ENCODE results near the gene AKAP6. TPM values are rescaled to one million over a fixed set of nuclear protein-coding genes. Genes with fewer than 3 reads are reported as not detected.
A peak's percentile ranks its signal among the peaks of the same experiment; 100 is the strongest.

The AKAP6 gene
- total RNA-seq, 2 donors from 2014 or later = 3.6 to 9.9 TPM

DNA sequence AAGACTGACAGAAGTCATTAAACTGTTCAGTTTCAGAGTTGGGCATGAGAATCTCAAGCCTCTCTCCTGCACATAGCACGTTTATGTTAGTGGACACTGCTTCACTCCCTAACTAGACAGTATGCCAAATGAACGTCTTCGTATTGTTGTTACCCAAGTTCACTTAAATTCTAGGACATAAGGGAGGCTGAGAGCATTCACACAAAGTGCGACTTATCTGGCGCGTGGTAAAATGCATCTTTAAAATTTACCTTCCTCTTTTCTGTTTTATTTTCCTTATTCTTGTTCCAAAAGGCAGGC lies 166.3 kb downstream of the AKAP6 start:
- H3K27ac ChIP-seq = no peak overlapping the region
- H3K4me1 ChIP-seq (replicated peaks) = no peaks in the 10 kb centered on the region
- H3K36me3 ChIP-seq = no peaks in the 10 kb centered on the region
- no peaks in the 10 kb centered on the region for H3K27me3 ChIP-seq (replicated peaks; ENCODE audit: insufficient read depth)
- intact Hi-C loops (cut with DNase I) = no loop called here
- no peaks in the 10 kb centered on the region for H3K9me3 ChIP-seq
- WGBS = 45% methylated on average over 6 of the region's 6 CpGs
- H3K4me3 ChIP-seq = no peak overlapping the region
- TF ChIP-seq POLR2AphosphoS5 (IDR thresholded peaks at IDR 0.05) (no peak), POLR2A (IDR thresholded peaks at IDR 0.05) (no peak)
- TF ChIP-seq, protein P1, sequence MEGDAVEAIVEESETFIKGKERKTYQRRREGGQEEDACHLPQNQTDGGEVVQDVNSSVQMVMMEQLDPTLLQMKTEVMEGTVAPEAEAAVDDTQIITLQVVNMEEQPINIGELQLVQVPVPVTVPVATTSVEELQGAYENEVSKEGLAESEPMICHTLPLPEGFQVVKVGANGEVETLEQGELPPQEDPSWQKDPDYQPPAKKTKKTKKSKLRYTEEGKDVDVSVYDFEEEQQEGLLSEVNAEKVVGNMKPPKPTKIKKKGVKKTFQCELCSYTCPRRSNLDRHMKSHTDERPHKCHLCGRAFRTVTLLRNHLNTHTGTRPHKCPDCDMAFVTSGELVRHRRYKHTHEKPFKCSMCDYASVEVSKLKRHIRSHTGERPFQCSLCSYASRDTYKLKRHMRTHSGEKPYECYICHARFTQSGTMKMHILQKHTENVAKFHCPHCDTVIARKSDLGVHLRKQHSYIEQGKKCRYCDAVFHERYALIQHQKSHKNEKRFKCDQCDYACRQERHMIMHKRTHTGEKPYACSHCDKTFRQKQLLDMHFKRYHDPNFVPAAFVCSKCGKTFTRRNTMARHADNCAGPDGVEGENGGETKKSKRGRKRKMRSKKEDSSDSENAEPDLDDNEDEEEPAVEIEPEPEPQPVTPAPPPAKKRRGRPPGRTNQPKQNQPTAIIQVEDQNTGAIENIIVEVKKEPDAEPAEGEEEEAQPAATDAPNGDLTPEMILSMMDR (IDR thresholded peaks at IDR 0.05) = no peak
- DNase-seq (ENCODE audit: low spot score) = no peak

DNA sequence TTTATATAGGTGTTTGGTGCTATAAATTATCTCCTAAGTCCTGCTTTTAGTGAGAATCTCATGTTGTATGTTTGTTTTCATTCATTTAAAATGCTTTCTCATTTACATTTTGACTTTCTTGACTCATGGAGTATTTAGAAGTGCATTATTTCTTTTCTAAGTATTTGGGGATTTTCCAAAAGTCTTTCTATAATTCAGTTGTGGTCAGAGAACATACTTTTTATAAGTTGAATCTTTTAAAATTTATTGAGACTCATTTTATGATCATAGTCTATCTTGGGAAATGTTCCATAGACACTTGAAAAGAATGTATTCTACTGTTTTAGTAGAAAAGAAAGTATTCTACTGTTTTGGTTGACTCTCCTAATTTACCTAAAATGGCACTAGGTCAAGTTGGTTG lies 168.2 kb downstream of the AKAP6 start:
- H3K27me3 ChIP-seq (replicated peaks; ENCODE audit: insufficient read depth) = no peaks in the 10 kb centered on the region
- H3K36me3 ChIP-seq = no peaks in the 10 kb centered on the region
- intact Hi-C loops (cut with DNase I) = no loop called here
- H3K9me3 ChIP-seq = no peaks in the 10 kb centered on the region
- no peak overlapping the region for H3K4me3 ChIP-seq
- H3K27ac ChIP-seq = no peak overlapping the region
- no peak for DNase-seq (ENCODE audit: low spot score)
- TF ChIP-seq, protein P1 (IDR thresholded peaks at IDR 0.05) = no peak
- TF ChIP-seq POLR2A (IDR thresholded peaks at IDR 0.05) (no peak), POLR2AphosphoS5 (IDR thresholded peaks at IDR 0.05) (no peak)
- no peaks in the 10 kb centered on the region for H3K4me1 ChIP-seq (replicated peaks)

DNA sequence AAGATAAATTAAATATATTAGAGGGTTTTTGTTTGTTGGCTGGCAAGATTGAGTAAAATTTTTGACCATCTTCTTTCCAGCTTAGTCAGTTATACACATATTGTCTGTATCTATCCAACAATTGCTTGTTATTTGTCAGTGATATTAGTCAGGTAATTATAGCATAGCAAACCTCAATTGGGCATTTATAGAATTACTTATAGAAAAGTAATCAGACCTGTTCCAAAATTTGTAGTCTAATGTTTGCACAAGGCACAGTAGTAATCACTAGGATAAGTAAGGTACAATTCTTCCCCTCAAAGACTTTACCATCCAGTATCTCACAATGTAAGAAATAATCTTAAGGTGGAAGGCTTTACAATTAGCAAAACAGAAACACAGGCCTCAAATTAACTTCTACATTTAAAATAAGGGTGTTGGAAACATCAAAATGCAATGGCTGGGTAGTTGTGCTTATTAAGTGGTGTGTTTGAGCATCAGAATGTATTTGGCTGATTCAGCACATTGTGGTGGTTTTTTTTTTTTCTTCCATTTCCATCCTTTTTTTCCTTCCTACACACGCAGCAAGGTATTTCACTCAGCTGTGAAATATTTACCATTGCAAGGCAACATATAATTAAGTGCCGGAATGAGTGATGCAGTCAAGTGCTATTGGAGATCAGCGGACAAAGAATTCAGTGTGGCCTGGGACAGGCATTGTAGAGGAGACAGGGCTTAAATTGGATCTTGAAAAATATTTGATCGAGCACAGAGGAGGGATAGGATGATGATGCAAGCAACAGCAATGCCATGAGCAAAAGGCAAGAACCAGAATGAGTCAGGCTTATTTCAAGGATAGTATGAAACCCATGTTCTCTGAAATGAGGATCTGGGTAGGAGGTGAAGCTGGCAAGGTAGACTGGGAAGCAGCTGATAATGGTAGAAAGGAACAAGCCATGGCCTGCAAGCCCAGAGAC lies 178.2 kb downstream of the AKAP6 start:
- no peak for DNase-seq (ENCODE audit: low spot score)
- intact Hi-C loops (cut with DNase I) = no loop called here
- Histone ChIP-seq H3K9me3 (no peaks in the 10 kb centered on the region), H3K4me1 (replicated peaks) (no peaks in the 10 kb centered on the region), H3K36me3 (no peaks in the 10 kb centered on the region), H3K27me3 (replicated peaks; ENCODE audit: insufficient read depth) (no peaks in the 10 kb centered on the region), H3K4me3 (no peak overlapping the region), H3K27ac (no peak overlapping the region)
- no peak for TF ChIP-seq POLR2A (IDR thresholded peaks at IDR 0.05)
- no peak for TF ChIP-seq POLR2AphosphoS5 (IDR thresholded peaks at IDR 0.05)
- WGBS = 82% methylated on average over 4 of the region's 4 CpGs

DNA sequence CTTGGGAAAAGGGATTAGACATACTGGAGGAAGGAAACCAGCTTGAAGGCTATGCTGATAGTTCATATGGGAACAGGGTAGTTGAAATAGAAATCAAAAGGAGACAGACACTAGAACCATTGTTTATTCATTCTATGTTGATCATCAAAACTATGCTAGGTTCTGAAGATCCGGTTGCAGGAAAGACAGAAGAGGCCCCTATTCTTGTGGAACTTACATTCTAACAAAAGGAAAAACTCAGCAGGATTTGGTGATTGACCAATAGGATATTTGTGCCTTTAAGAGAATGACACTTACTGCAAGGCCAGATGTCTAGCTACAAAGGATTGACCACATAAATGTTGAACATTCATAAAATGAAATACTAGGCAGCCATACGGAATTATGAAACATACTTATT lies 179.2 kb downstream of the AKAP6 start:
- no peak overlapping the region for H3K27ac ChIP-seq
- DNase-seq (ENCODE audit: low spot score) = no peak
- no peaks in the 10 kb centered on the region for H3K4me1 ChIP-seq (replicated peaks)
- no peak overlapping the region for H3K4me3 ChIP-seq
- H3K36me3 ChIP-seq = no peaks in the 10 kb centered on the region
- TF ChIP-seq POLR2A (IDR thresholded peaks at IDR 0.05) = no peak
- TF ChIP-seq, protein P1 (IDR thresholded peaks at IDR 0.05) = no peak
- TF ChIP-seq POLR2AphosphoS5 (IDR thresholded peaks at IDR 0.05) = no peak
- intact Hi-C loops (cut with DNase I) = no loop called here
- 80% methylated on average over 2 of the region's 2 CpGs for WGBS
- H3K27me3 ChIP-seq (replicated peaks; ENCODE audit: insufficient read depth) = no peaks in the 10 kb centered on the region
- H3K9me3 ChIP-seq = no peaks in the 10 kb centered on the region

DNA sequence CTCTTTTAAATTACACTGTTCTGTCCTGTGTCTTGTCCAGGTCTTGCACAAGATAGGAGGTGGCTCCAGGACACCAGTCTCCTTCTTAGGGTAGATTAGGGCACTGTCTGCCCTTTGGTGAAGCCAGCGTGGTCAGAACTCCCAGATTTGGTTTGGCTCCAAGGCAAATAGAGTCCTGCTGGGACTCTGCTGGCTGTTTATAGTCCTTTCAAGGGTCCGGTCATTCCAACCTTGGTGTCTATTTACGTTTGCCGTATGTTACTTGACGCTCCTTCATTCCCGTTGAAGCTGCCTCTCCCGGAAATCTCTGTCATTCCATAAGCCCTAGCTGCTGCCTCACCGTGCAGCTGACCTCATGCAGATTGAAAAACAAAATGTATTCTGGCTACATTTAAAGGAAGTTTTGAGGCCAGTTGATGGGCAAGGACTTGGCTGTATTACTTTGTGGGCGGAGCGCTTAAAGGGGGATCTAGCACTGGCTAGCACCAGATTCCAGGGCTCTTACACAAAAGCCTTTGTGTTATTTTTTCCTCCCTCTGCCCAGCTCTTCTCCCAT lies 180.6 kb downstream of the AKAP6 start:
- intact Hi-C loops (cut with DNase I) = loop anchor here (5.0 kb wide), 2 partner anchors 37 to 252 kb away; no protein-coding TSS in a partner anchor
- no peaks in the 10 kb centered on the region for H3K9me3 ChIP-seq
- no peak for TF ChIP-seq POLR2A (IDR thresholded peaks at IDR 0.05)
- TF ChIP-seq POLR2AphosphoS5 (IDR thresholded peaks at IDR 0.05) = peak; percentile 86
- TF ChIP-seq, protein P1 (IDR thresholded peaks at IDR 0.05) = no peak
- H3K36me3 ChIP-seq = no peaks in the 10 kb centered on the region
- H3K27me3 ChIP-seq (replicated peaks; ENCODE audit: insufficient read depth) = no peaks in the 10 kb centered on the region
- WGBS = 30% methylated on average over 10 of the region's 10 CpGs
- H3K4me3 ChIP-seq = no peak overlapping the region
- peak; percentile 73 for DNase-seq (ENCODE audit: low spot score)
- H3K27ac ChIP-seq = peak overlapping the region in 1 of 2 donors; percentile 21
- H3K4me1 ChIP-seq (replicated peaks) = no peaks in the 10 kb centered on the region
